GM18870 (cell line): ENCODE data around the gene STAB2.
"Not testable (repeated sequence)": the region's sequence is repeated elsewhere in the genome, so short reads cannot be mapped to it uniquely, and the experiment has no call there.

Experiments
- ATAC-seq: cut with Tn5 transposase; IDR thresholded peaks from one replicate; pipeline ENCODE4 v1.9.1; 2021; ENCODE audit warnings: moderate library complexity; ENCODE audit not compliant: unreplicated experiment

STAB2 gene

GRCh38 chr12:103652808-103653207 lies 65.7 kb downstream of the STAB2 start:
- ATAC-seq = no peak

- not testable (repeated sequence) for ATAC-seq
Measured at GRCh38 chr12:103653568-103654173, 66.6 kb downstream of the STAB2 start.

- ATAC-seq = no peak
Measured at GRCh38 chr12:103654816-103655215, 67.7 kb downstream of the STAB2 start.

- ATAC-seq = no peak
Measured at GRCh38 chr12:103656291-103656690, 69.2 kb downstream of the STAB2 start.

- no peak for ATAC-seq
Measured at GRCh38 chr12:103657331-103657730, 70.3 kb downstream of the STAB2 start.

GRCh38 chr12:103664626-103665025 lies 77.6 kb downstream of the STAB2 start:
- ATAC-seq = no peak

GRCh38 chr12:103665971-103666370 lies 78.9 kb downstream of the STAB2 start:
- ATAC-seq = no peak

GRCh38 chr12:103667125-103667524 lies 80.1 kb downstream of the STAB2 start:
- ATAC-seq = no peak

GRCh38 chr12:103668520-103668919 lies 81.4 kb downstream of the STAB2 start:
- no peak for ATAC-seq

- no peak for ATAC-seq
Measured at GRCh38 chr12:103671367-103671766, 84.3 kb downstream of the STAB2 start.

- no peak for ATAC-seq
Measured at GRCh38 chr12:103672401-103673119, 85.5 kb downstream of the STAB2 start.

- ATAC-seq = no peak
Measured at GRCh38 chr12:103673487-103673886, 86.4 kb downstream of the STAB2 start.

- ATAC-seq = no peak
Measured at GRCh38 chr12:103673891-103674375, 86.9 kb downstream of the STAB2 start.

- ATAC-seq = no peak
Measured at GRCh38 chr12:103676893-103677292, 89.8 kb downstream of the STAB2 start.

- no peak for ATAC-seq
Measured at GRCh38 chr12:103677341-103677740, 90.3 kb downstream of the STAB2 start.

GRCh38 chr12:103677905-103678304 lies 90.8 kb downstream of the STAB2 start:
- ATAC-seq = no peak

- no peak for ATAC-seq
Measured at GRCh38 chr12:103679421-103680170, 92.5 kb downstream of the STAB2 start.

- no peak for ATAC-seq
Measured at GRCh38 chr12:103680591-103681141, 93.6 kb downstream of the STAB2 start.

GRCh38 chr12:103686026-103686425 lies 99.0 kb downstream of the STAB2 start:
- ATAC-seq = no peak

GRCh38 chr12:103687253-103687652 lies 100.2 kb downstream of the STAB2 start:
- ATAC-seq = no peak

- no peak for ATAC-seq
Measured at GRCh38 chr12:103688376-103689063, 101.4 kb downstream of the STAB2 start.
